Stomach (tissue), 4 donors: ENCODE data around the gene PDCD4.

Experiments
- POLR2AphosphoS5 ChIP-seq, 3 donors: sonication (generic); formaldehyde crosslinking; IDR thresholded peaks; one replicate each; pipeline ENCODE4 v1.6.1; 2016; ENCODE audit warnings: antibody characterized with exemption in 3 of 3
- TF ChIP-seq, protein P1 (sequence below), 7 experiments: fragments of 450-650 bp in 4 of 7; fragments of 200-600 bp in 3 of 7; sonication (generic) in 3 of 7; IDR thresholded peaks; one replicate each; pipeline ENCODE4 v1.5.1; 2016 to 2019; ENCODE audit warnings: antibody characterized with exemption in 7 of 7, control low read depth in 2 of 7, mild to moderate bottlenecking in 1 of 7

DNA sequence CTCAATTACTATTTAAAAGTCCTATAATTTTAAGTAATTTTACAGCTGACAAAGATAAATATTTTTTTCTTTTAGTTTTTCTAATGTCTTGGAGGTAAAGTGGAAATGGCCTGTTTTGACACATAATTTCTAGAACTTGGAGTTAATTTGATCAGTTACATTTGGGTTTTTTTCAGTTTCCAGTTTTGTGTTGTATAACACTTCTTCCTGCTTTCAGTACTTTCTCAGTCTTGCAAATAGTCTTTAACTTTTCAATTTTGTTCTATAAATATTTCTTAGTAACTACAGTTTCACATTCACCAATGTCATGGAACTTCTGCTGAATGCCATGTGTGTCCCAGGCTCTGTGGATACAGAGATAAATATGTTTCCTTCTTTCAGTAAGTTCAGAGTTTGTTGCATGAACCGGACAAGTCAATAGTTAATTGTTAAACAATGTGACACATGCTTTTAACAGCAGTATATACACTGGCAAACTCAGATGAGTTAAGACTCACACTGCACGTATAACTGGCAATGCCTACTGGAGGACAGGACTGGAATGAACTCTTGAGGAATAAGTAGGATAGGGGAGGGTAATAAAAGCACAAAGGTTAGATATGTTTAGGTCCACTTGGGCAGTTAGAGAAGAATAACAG is 52.2 kb downstream of the PDCD4 start:
- TF ChIP-seq POLR2AphosphoS5 (IDR thresholded peaks at IDR 0.05) = no peak
- TF ChIP-seq, protein P1, sequence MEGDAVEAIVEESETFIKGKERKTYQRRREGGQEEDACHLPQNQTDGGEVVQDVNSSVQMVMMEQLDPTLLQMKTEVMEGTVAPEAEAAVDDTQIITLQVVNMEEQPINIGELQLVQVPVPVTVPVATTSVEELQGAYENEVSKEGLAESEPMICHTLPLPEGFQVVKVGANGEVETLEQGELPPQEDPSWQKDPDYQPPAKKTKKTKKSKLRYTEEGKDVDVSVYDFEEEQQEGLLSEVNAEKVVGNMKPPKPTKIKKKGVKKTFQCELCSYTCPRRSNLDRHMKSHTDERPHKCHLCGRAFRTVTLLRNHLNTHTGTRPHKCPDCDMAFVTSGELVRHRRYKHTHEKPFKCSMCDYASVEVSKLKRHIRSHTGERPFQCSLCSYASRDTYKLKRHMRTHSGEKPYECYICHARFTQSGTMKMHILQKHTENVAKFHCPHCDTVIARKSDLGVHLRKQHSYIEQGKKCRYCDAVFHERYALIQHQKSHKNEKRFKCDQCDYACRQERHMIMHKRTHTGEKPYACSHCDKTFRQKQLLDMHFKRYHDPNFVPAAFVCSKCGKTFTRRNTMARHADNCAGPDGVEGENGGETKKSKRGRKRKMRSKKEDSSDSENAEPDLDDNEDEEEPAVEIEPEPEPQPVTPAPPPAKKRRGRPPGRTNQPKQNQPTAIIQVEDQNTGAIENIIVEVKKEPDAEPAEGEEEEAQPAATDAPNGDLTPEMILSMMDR (IDR thresholded peaks at IDR 0.05) = no peak
